ENCODE data around the gene LRRC51. TPM values are rescaled to one million over a fixed set of nuclear protein-coding genes. Genes with fewer than 3 reads are reported as not detected.

LRRC51 gene
- total and polyA plus RNA-seq, 2 donors (not counting 1 experiment from before 2014, with no cell fraction given), result 5.0 to 6.9 TPM

GRCh38 chr11:72040491-72041363 lies 39.9 kb upstream of the LRRC51 start:
- peaks cover 18% of the 10 kb centered on the region for H3K4me1 ChIP-seq (ENCODE audit: control insufficient read depth, extremely low read depth, insufficient read depth, low read length)
- no peaks in the 10 kb centered on the region for H3K9me3 ChIP-seq (ENCODE audit: control insufficient read depth, insufficient read depth, low read depth, low read length)
- DNase-seq (ENCODE audit: low read depth in 2 of 2), result peak; percentile 93 to 98
- peak overlapping the region; percentile 79 for H3K9ac ChIP-seq (ENCODE audit: insufficient read depth, low read length)
- no peaks in the 10 kb centered on the region for H3K27me3 ChIP-seq (ENCODE audit: control insufficient read depth, insufficient read depth, low read length)
- H3K79me2 ChIP-seq (ENCODE audit: control insufficient read depth, insufficient read depth, low read length), result peaks cover 70% of the 10 kb centered on the region
- H4K20me1 ChIP-seq (ENCODE audit: control insufficient read depth, extremely low read depth, insufficient read depth, low read length), result no peaks in the 10 kb centered on the region
- no peak for TF ChIP-seq CTCF (conservative IDR thresholded peaks at IDR 0.05 in 1 of 2, IDR thresholded peaks at IDR 0.05 in 1 of 2; ENCODE audit: low read depth in 1 of 2, low read length in 2 of 2)
- TF ChIP-seq EZH2 (IDR thresholded peaks at IDR 0.05; ENCODE audit: low read length, missing control alignments), result no peak
- H3K4me2 ChIP-seq (ENCODE audit: extremely low read depth, insufficient read depth, low read length), result peak overlapping the region; percentile 97
- H3K36me3 ChIP-seq (ENCODE audit: control insufficient read depth, insufficient read depth, low read length), result no peaks in the 10 kb centered on the region
- H3K27ac ChIP-seq (ENCODE audit: insufficient read depth, low read length), result peak overlapping the region; percentile 92
- peak overlapping the region; percentile 47 to 96 (median 76) for H3K4me3 ChIP-seq (replicated peaks in 1 of 4; ENCODE audit: control extremely low read depth in 1 of 4, insufficient read depth in 1 of 4, low read depth in 3 of 4, low read length in 4 of 4)
- peak overlapping the region; percentile 84 for H2AFZ ChIP-seq (ENCODE audit: low read length)

DNA sequence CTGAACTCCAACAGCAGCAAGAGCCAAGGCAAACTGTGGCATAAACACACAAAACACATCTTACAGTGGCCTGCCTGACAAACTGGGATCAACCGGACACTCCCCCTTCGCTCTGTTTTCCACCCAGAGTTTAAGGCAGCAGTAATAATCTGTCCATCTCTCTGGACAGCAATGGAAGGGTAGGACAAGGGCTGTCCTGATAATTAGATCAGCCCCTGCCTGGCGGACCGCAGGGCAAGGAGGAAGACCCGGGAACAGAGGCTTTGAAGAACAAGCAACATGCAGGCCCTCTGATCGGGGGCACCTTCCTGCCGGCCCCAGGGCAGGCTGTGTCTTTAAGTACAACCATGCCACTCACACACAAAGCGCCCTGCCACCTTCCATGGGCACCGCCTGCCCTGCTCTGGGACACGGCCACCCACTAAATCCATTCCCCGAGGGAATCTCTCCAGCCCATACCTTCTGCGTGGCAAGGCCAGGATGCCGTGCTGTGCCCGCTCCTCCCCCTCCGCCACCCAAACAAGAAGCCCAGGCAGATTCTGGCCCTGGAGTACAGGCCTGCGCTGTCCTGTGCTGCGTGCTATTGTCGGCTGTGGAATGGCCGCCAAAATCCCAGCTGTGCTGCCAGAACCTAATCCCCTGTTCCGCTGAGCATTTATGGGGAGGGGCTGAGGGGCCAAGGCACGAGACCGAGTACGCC lies 39.1 kb upstream of the LRRC51 start:
- peaks cover 18% of the 10 kb centered on the region for H3K4me1 ChIP-seq (ENCODE audit: control insufficient read depth, extremely low read depth, insufficient read depth, low read length)

More for the DNA sequence above, 39.1 kb upstream of the LRRC51 start:
- Histone ChIP-seq H4K20me1 (ENCODE audit: control insufficient read depth, extremely low read depth, insufficient read depth, low read length) (no peaks in the 10 kb centered on the region), H2AFZ (ENCODE audit: low read length) (peak overlapping the region; percentile 84), H3K79me2 (ENCODE audit: control insufficient read depth, insufficient read depth, low read length) (peaks cover 62% of the 10 kb centered on the region), H3K27ac (ENCODE audit: insufficient read depth, low read length) (peak overlapping the region; percentile 92), H3K27me3 (ENCODE audit: control insufficient read depth, insufficient read depth, low read length) (no peaks in the 10 kb centered on the region), H3K36me3 (ENCODE audit: control insufficient read depth, insufficient read depth, low read length) (no peaks in the 10 kb centered on the region), H3K9ac (ENCODE audit: insufficient read depth, low read length) (peak overlapping the region; percentile 79), H3K9me3 (ENCODE audit: control insufficient read depth, insufficient read depth, low read depth, low read length) (no peaks in the 10 kb centered on the region), H3K4me2 (ENCODE audit: extremely low read depth, insufficient read depth, low read length) (peak overlapping the region; percentile 76), H3K4me3 (replicated peaks in 1 of 4; ENCODE audit: control extremely low read depth in 1 of 4, insufficient read depth in 1 of 4, low read depth in 3 of 4, low read length in 4 of 4) (peak overlapping the region; percentile 47 to 96 (median 76))
- TF ChIP-seq EZH2 (IDR thresholded peaks at IDR 0.05; ENCODE audit: low read length, missing control alignments) (no peak), CTCF (conservative IDR thresholded peaks at IDR 0.05 in 1 of 2, IDR thresholded peaks at IDR 0.05 in 1 of 2; ENCODE audit: low read depth in 1 of 2, low read length in 2 of 2) (no peak)
- DNase-seq (ENCODE audit: low read depth in 2 of 2), result peak; percentile 78 to 82
